HEK293 (cell line): ENCODE data around the gene RIMS4.

ENCODE experiments used
- CTCF ChIA-PET: fragments of 350-600 bp; formaldehyde crosslinking; extraction: SDS; loops from one replicate; lab custom pipeline; 2021; ENCODE audit warnings: antibody characterized with exemption; lab: Yijun Ruan, JAX
- POLR2A ChIA-PET: fragments of 300-600 bp; formaldehyde crosslinking; extraction: SDS; loops from one replicate; lab custom pipeline; 2020; ENCODE audit warnings: antibody characterized with exemption, inconsistent platforms; lab: Yijun Ruan, JAX
- H3K27ac ChIP-seq: fragments of 200-500 bp; sonication (Bioruptor generic); 2 replicates; pipeline ENCODE4 v1.5.1; 2014; ENCODE audit warnings: low read depth, low read length, control low read depth, inconsistent platforms; ENCODE audit errors: extremely low read depth
- H3K36me3 ChIP-seq, 2 experiments: fragments of 200-500 bp in 1 of 2; sonication (Bioruptor generic) in 1 of 2; 1 replicate in 1 of 2; 2 replicates in 1 of 2; pipeline ENCODE4 v1.5.1; 2014 to 2017; ENCODE audit warnings: inconsistent platforms in 2 of 2, low read length in 2 of 2; ENCODE audit not compliant: control insufficient read depth in 2 of 2, insufficient read depth in 1 of 2
- H3K4me1 ChIP-seq: fragments of 200-500 bp; sonication (Bioruptor generic); 2 replicates; pipeline ENCODE4 v1.5.1; 2014; ENCODE audit warnings: mild to moderate bottlenecking, low read length, inconsistent platforms; ENCODE audit not compliant: control insufficient read depth, insufficient read depth
- H3K4me3 ChIP-seq: 2 replicates; pipeline ENCODE4 v1.5.1; 2011; ENCODE audit warnings: low read depth, mild to moderate bottlenecking, control low read depth, low read length, moderate library complexity
- H3K9me3 ChIP-seq: fragments of 200-500 bp; sonication (Bioruptor generic); 2 replicates; pipeline ENCODE4 v1.5.1; 2014; ENCODE audit warnings: low read depth, low read length, inconsistent platforms; ENCODE audit not compliant: control insufficient read depth, insufficient read depth
- GFI1B ChIP-seq: fragments of 450-650 bp; formaldehyde crosslinking; IDR thresholded peaks from 2 replicates; pipeline ENCODE4 v1.5.1; 2016; ENCODE audit warnings: missing biosample characterization, missing genetic modification characterization
- GLI4 ChIP-seq: fragments of 450-650 bp; formaldehyde crosslinking; IDR thresholded peaks from 2 replicates; pipeline ENCODE4 v1.5.1; 2016; ENCODE audit warnings: missing biosample characterization, missing genetic modification characterization
- INSM2 ChIP-seq: fragments of 450-650 bp; formaldehyde crosslinking; IDR thresholded peaks from 2 replicates; pipeline ENCODE4 v1.5.1; 2016; ENCODE audit warnings: missing biosample characterization, missing genetic modification characterization
- KLF7 ChIP-seq: fragments of 450-650 bp; formaldehyde crosslinking; IDR thresholded peaks from 2 replicates; pipeline ENCODE4 v1.5.1; 2016; ENCODE audit warnings: missing biosample characterization, missing genetic modification characterization, borderline replicate concordance
- TRIM28 ChIP-seq: IDR thresholded peaks from 2 replicates; pipeline ENCODE4 v1.6.1; 2011; ENCODE audit warnings: low read length, control low read depth, borderline replicate concordance
- WT1 ChIP-seq: fragments of 450-650 bp; formaldehyde crosslinking; IDR thresholded peaks from 2 replicates; pipeline ENCODE4 v1.5.1; 2016; ENCODE audit warnings: missing biosample characterization, missing genetic modification characterization
- ZBTB10 ChIP-seq: fragments of 450-650 bp; formaldehyde crosslinking; IDR thresholded peaks from 2 replicates; pipeline ENCODE4 v1.5.1; 2016; ENCODE audit warnings: missing biosample characterization, missing genetic modification characterization
- ZBTB26 ChIP-seq: fragments of 450-650 bp; formaldehyde crosslinking; optimal IDR thresholded peaks from 2 replicates; pipeline ENCODE3; 2016; ENCODE audit warnings: missing biosample characterization, mild to moderate bottlenecking, missing genetic modification characterization
- ZBTB8A ChIP-seq: fragments of 450-650 bp; formaldehyde crosslinking; IDR thresholded peaks from 2 replicates; pipeline ENCODE4 v1.5.1; 2016; ENCODE audit warnings: missing biosample characterization, missing genetic modification characterization
- ZNF121 ChIP-seq: fragments of 450-650 bp; formaldehyde crosslinking; IDR thresholded peaks from 2 replicates; pipeline ENCODE4 v1.5.1; 2016; ENCODE audit warnings: missing biosample characterization, missing genetic modification characterization
- ZNF157 ChIP-seq: fragments of 450-650 bp; formaldehyde crosslinking; IDR thresholded peaks from 2 replicates; pipeline ENCODE4 v1.5.1; 2016; ENCODE audit warnings: missing biosample characterization, missing genetic modification characterization
- ZNF280C ChIP-seq: fragments of 450-650 bp; formaldehyde crosslinking; IDR thresholded peaks from 2 replicates; pipeline ENCODE4 v1.5.1; 2016; ENCODE audit warnings: missing biosample characterization, missing genetic modification characterization
- ZNF362 ChIP-seq: fragments of 450-650 bp; formaldehyde crosslinking; IDR thresholded peaks from 2 replicates; pipeline ENCODE4 v1.5.1; 2016; ENCODE audit warnings: missing biosample characterization, missing genetic modification characterization
- ZNF394 ChIP-seq: fragments of 450-650 bp; formaldehyde crosslinking; IDR thresholded peaks from 2 replicates; pipeline ENCODE4 v1.5.1; 2016; ENCODE audit warnings: missing biosample characterization, missing genetic modification characterization, mild to moderate bottlenecking, moderate library complexity, borderline replicate concordance
- ZNF398 ChIP-seq: fragments of 450-650 bp; formaldehyde crosslinking; IDR thresholded peaks from 2 replicates; pipeline ENCODE4 v1.5.1; 2017; ENCODE audit warnings: missing biosample characterization, missing genetic modification characterization
- ZNF514 ChIP-seq: fragments of 450-650 bp; formaldehyde crosslinking; IDR thresholded peaks from 2 replicates; pipeline ENCODE4 v1.5.1; 2016; ENCODE audit warnings: missing biosample characterization, missing genetic modification characterization
- ZNF518A ChIP-seq: fragments of 450-650 bp; formaldehyde crosslinking; conservative IDR thresholded peaks from 2 replicates; pipeline ENCODE4 v1.5.1; 2016; ENCODE audit warnings: low read depth, missing biosample characterization, missing genetic modification characterization

The RIMS4 gene

GRCh38 chr20:44814937-44815336 is 4.6 kb upstream of the RIMS4 start:
- no peaks in the 10 kb centered on the region for H3K36me3 ChIP-seq
- no peak overlapping the region for H3K27ac ChIP-seq
- TF ChIP-seq ZNF121 (tag by site-specific recombination) (peak; percentile 84), GFI1B (no peak), ZNF280C (tag by site-specific recombination) (no peak)
- CTCF ChIA-PET, result no interaction called here
- H3K4me3 ChIP-seq, result no peak overlapping the region
- POLR2A ChIA-PET, result no interaction called here
- H3K9me3 ChIP-seq, result no peaks in the 10 kb centered on the region
- no peaks in the 10 kb centered on the region for H3K4me1 ChIP-seq

- H3K4me3 ChIP-seq, result no peak overlapping the region
- H3K36me3 ChIP-seq, result no peaks in the 10 kb centered on the region
- H3K9me3 ChIP-seq, result no peaks in the 10 kb centered on the region
- no peaks in the 10 kb centered on the region for H3K4me1 ChIP-seq
- POLR2A ChIA-PET, result no interaction called here
- CTCF ChIA-PET, result interaction anchor here (0.5 to 1.6 kb wide), 5 partner anchors 13 to 64 kb away, joined by 3 to 6 read pairs (median 3); no protein-coding TSS in a partner anchor
- H3K27ac ChIP-seq, result no peak overlapping the region
- TF ChIP-seq TRIM28, result no peak
- TF ChIP-seq GLI4 (tag by site-specific recombination), result no peak
- TF ChIP-seq WT1 (tag by site-specific recombination), result no peak
- no peak for TF ChIP-seq ZNF121 (tag by site-specific recombination)
- no peak for TF ChIP-seq ZNF394 (tag by site-specific recombination)
- TF ChIP-seq ZNF398, result no peak
- no peak for TF ChIP-seq INSM2 (tag by site-specific recombination)
- TF ChIP-seq ZBTB10 (tag by site-specific recombination), result no peak
- TF ChIP-seq ZNF518A (tag by site-specific recombination), result no peak
- TF ChIP-seq KLF7 (tag by site-specific recombination), result no peak
- no peak for TF ChIP-seq ZNF514 (tag by site-specific recombination)
- TF ChIP-seq ZBTB26 (tag by site-specific recombination), result no peak
- no peak for TF ChIP-seq ZNF362
- TF ChIP-seq ZNF157 (tag by site-specific recombination), result no peak
- TF ChIP-seq ZBTB8A, result no peak
Observed at GRCh38 chr20:44811150-44811685, 872 bp upstream of the RIMS4 start.
